ENCODE measurements around the gene DMP1.

The DMP1 gene

GRCh38 chr4:87697272-87697671 lies 47.2 kb downstream of the DMP1 start:
- in situ Hi-C loops (cut with MboI; ENCODE audit: low sequenced_read_pairs, unreplicated experiment), result loop anchor here (25.0 kb wide), 1 partner anchor 360 kb away; no protein-coding TSS in a partner anchor
- no peak for DNase-seq (ENCODE audit: low spot score)
- no peak for TF ChIP-seq CTCF (IDR thresholded peaks at IDR 0.05; ENCODE audit: borderline replicate concordance, control extremely low read depth, extremely low read depth, insufficient read depth, missing control alignments)

- in situ Hi-C loops (cut with MboI; ENCODE audit: low sequenced_read_pairs, unreplicated experiment), result loop anchor here (25.0 kb wide), 1 partner anchor 361 kb away; no protein-coding TSS in a partner anchor
- DNase-seq (ENCODE audit: low spot score), result no peak
- TF ChIP-seq CTCF (IDR thresholded peaks at IDR 0.05; ENCODE audit: borderline replicate concordance, control extremely low read depth, extremely low read depth, insufficient read depth, missing control alignments), result no peak
These were observed 47.9 kb downstream of the DMP1 start for GRCh38 chr4:87697945-87698344.

GRCh38 chr4:87698394-87698793 lies 48.3 kb downstream of the DMP1 start:
- in situ Hi-C loops (cut with MboI; ENCODE audit: low sequenced_read_pairs, unreplicated experiment), result loop anchor here (25.0 kb wide), 1 partner anchor 361 kb away; no protein-coding TSS in a partner anchor
- no peak for DNase-seq (ENCODE audit: low spot score)
- TF ChIP-seq CTCF (IDR thresholded peaks at IDR 0.05; ENCODE audit: borderline replicate concordance, control extremely low read depth, extremely low read depth, insufficient read depth, missing control alignments), result no peak

- no peak for DNase-seq (ENCODE audit: low spot score)
- TF ChIP-seq CTCF (IDR thresholded peaks at IDR 0.05; ENCODE audit: borderline replicate concordance, control extremely low read depth, extremely low read depth, insufficient read depth, missing control alignments), result no peak
- in situ Hi-C loops (cut with MboI; ENCODE audit: low sequenced_read_pairs, unreplicated experiment), result no loop called here
These were observed 53.9 kb downstream of the DMP1 start for GRCh38 chr4:87704001-87704400.

- no peak for TF ChIP-seq CTCF (IDR thresholded peaks at IDR 0.05; ENCODE audit: borderline replicate concordance, control extremely low read depth, extremely low read depth, insufficient read depth, missing control alignments)
- in situ Hi-C loops (cut with MboI; ENCODE audit: low sequenced_read_pairs, unreplicated experiment), result no loop called here
- DNase-seq (ENCODE audit: low spot score), result no peak
These were observed 57.3 kb downstream of the DMP1 start for GRCh38 chr4:87707279-87707918.

All from GM13976 (cell line).